Ovary (tissue), 9 donors: ENCODE measurements around the gene PPP3R2. TPM values are rescaled to one million over a fixed set of nuclear protein-coding genes. Genes with fewer than 3 reads are reported as not detected.
"Not testable (repeated sequence)": the region's sequence is repeated elsewhere in the genome, so short reads cannot be mapped to it uniquely, and the experiment has no call there.

ENCODE experiments used
- DNase-seq, 5 donors: peaks; one replicate each; pipeline ENCODE4 v3.0.0-alpha.2; 2019 to 2020
- H3K27ac ChIP-seq, 2 donors: fragments of 200-600 bp; one replicate each; pipeline versions ENCODE4 v1.5.1 to v1.8.0; 2019 to 2022
- H3K27me3 ChIP-seq: fragments of 200-600 bp; one replicate; pipeline ENCODE4 v1.8.0; 2022
- H3K36me3 ChIP-seq: fragments of 200-600 bp; sonication (generic); one replicate; pipeline ENCODE4 v1.5.1; 2019
- H3K4me1 ChIP-seq: one replicate; pipeline ENCODE4 v1.8.1; 2013; ENCODE audit warnings: mild to moderate bottlenecking, moderate library complexity; ENCODE audit not compliant: insufficient read depth
- H3K4me3 ChIP-seq: fragments of 200-600 bp; sonication (generic); one replicate; pipeline ENCODE4 v1.5.1; 2017
- H3K9me3 ChIP-seq, 2 donors: fragments of 200-600 bp in 1 of 2; sonication (generic) in 1 of 2; one replicate each; pipeline versions ENCODE4 v1.5.1 to v1.8.1; 2013 to 2019; ENCODE audit warnings: mild to moderate bottlenecking in 1 of 2, moderate library complexity in 1 of 2
- EP300 ChIP-seq: sonication (generic); formaldehyde crosslinking; IDR thresholded peaks from one replicate; pipeline ENCODE4 v1.6.1; 2017; ENCODE audit warnings: antibody characterized with exemption
- POLR2A ChIP-seq: fragments of 450-650 bp; IDR thresholded peaks from one replicate; pipeline ENCODE4 v1.6.1; 2017; ENCODE audit warnings: antibody characterized with exemption, mild to moderate bottlenecking, moderate library complexity
- WGBS, 3 donors: extraction: QIAGEN DNeasy Blood & Tissue Kit in 1 of 3; methylation state at CpG; one replicate each; pipeline versions ENCODE4 v1.1.5 to v1.1.7; 2013 to 2017; 5-methylcytosine and 5-hydroxymethylcytosine counted together
- intact Hi-C, 4 donors: fragments of 100-400 bp; cut with DNase I; formaldehyde crosslinking; loops; one replicate each; pipeline versions ENCODE4 v1.11.0 to v1.15.1; 2022 to 2023
- polyA plus RNA-seq, 2 donors: library from polyadenylated mRNA; stranded (reverse); fragments of 200-250 nt in 1 of 2; fragments of 350-450 nt in 1 of 2; fragmentation: Illumina TruSeq in 1 of 2; extraction: RNeasy Lipid Tissue Mini Kit (QIAGEN cat#74804) in 1 of 2; gene quantifications; one replicate each; pipeline ENCODE4 v1.2.3, GENCODE V29; 2013 to 2014
- total RNA-seq, 7 donors: library from RNA; depleted of rRNA in 2 of 7; stranded (reverse); fragments of >200 nt in 2 of 7; fragmentation: NEBNext Ultra II Directional in 3 of 7; extraction: Animal tissue kit (Norgen Biotek cat#: 25700) in 3 of 7; gene quantifications; one replicate each; pipeline versions ENCODE4 v1.1.0 to v1.2.4, GENCODE V29; 2016 to 2023
- TF ChIP-seq, protein P1 (sequence below), 3 donors: fragments of 450-650 bp in 2 of 3; fragments of 200-600 bp in 1 of 3; IDR thresholded peaks; one replicate each; pipeline versions ENCODE4 v1.5.1 to v1.8.0; 2016 to 2022; ENCODE audit warnings: antibody characterized with exemption in 3 of 3, mild to moderate bottlenecking in 1 of 3
- donor health status: DM: no; HTN: no; CAD: no; lungs with moderate emphysema.
- donor health status: DM: no; HTN: no; CAD: no.
- donor health status: Bipolar disorder and iron deficiency.
- donor health status: DM: yes; HTN: yes; CAD: no.
- donor health status: DM: no; HTN: no; CAD: no.
- donor health status: DM: yes; HTN: yes; CAD: no.

PPP3R2 gene
- total and polyA plus RNA-seq, 9 donors, result not detected

DNA sequence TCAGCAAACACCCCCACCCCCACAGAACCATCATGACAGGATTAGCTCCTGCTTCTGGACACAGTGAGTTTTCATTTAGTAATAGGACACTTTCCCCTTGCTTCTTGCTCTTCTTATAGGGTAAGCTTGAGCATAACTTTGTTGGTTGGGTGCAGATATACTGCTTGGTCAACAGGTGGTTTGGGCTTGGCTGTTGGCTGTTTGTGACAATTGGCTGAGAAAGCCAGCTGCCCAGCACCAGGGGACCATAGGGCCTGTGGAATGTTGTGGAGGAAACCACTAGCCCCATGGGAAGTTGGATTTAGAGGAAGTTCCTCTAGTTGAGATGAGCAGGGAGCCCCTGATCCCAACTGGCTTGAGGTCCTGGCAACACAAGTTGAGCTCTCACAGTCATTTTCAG lies 30.5 kb downstream of the PPP3R2 start:
- H3K27ac ChIP-seq, result no peak overlapping the region
- TF ChIP-seq EP300 (no peak), POLR2A (no peak)
- TF ChIP-seq, protein P1, sequence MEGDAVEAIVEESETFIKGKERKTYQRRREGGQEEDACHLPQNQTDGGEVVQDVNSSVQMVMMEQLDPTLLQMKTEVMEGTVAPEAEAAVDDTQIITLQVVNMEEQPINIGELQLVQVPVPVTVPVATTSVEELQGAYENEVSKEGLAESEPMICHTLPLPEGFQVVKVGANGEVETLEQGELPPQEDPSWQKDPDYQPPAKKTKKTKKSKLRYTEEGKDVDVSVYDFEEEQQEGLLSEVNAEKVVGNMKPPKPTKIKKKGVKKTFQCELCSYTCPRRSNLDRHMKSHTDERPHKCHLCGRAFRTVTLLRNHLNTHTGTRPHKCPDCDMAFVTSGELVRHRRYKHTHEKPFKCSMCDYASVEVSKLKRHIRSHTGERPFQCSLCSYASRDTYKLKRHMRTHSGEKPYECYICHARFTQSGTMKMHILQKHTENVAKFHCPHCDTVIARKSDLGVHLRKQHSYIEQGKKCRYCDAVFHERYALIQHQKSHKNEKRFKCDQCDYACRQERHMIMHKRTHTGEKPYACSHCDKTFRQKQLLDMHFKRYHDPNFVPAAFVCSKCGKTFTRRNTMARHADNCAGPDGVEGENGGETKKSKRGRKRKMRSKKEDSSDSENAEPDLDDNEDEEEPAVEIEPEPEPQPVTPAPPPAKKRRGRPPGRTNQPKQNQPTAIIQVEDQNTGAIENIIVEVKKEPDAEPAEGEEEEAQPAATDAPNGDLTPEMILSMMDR (IDR thresholded peaks at IDR 0.05), result no peak
- no peaks in the 10 kb centered on the region for H3K4me1 ChIP-seq
- H3K36me3 ChIP-seq, result no peaks in the 10 kb centered on the region
- DNase-seq, result no peak
- intact Hi-C loops, result no loop called here
- H3K27me3 ChIP-seq, result no peaks in the 10 kb centered on the region
- H3K9me3 ChIP-seq, result no peaks in the 10 kb centered on the region
- H3K4me3 ChIP-seq, result no peak overlapping the region

DNA sequence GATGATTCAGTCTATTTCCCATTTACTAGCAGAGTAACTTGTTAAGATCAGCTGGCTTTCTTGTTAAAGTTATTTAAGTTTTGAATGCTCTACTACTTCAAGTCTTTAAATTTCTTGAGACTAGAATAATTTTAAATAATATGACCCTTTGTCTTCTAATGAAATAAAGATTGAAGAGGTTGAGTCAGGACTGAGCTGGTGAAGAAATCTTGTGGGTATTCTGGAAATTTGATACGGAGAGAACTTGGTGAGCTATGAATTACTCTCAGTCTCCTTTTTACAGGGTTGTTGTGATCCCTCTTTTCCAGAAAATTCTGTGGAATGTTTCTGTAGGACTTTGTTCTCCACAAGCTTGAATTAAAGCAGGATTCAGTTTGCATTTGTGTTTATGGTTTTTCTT lies 31.8 kb downstream of the PPP3R2 start:
- whole genome bisulfite sequencing, 3 donors, result 90 to 99% (median 92%) methylated on average over 1 of the region's 1 CpG
- intact Hi-C loops, result no loop called here
- H3K27me3 ChIP-seq, result no peaks in the 10 kb centered on the region
- no peak for DNase-seq
- no peak for TF ChIP-seq POLR2A
- no peak for TF ChIP-seq EP300
- TF ChIP-seq, protein P1 (IDR thresholded peaks at IDR 0.05), result no peak
- H3K4me1 ChIP-seq, result no peaks in the 10 kb centered on the region
- no peaks in the 10 kb centered on the region for H3K9me3 ChIP-seq
- no peak overlapping the region for H3K27ac ChIP-seq
- H3K36me3 ChIP-seq, result no peaks in the 10 kb centered on the region
- no peak overlapping the region for H3K4me3 ChIP-seq

DNA sequence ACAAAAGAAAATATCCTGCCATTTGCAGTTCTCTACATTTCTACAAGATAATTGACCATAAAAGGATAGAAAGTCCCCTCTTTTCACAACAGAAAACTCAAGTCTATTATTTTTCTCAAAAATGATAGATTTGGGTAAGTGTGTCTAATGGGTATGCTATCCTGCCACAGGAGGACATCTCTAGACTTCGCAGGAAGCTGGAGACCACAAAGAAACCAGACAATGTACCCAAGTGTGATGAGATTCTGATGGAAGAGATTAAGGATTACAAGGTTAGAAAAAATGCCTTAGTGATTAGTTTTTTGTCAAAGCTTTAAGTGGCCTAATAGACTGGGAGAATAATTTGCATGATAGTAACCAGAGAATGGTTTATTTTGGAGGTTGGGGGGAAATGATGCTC lies 33.0 kb downstream of the PPP3R2 start:
- no peaks in the 10 kb centered on the region for H3K4me1 ChIP-seq
- 99 to 100% (median 100%) methylated on average over 1 of the region's 1 CpG for WGBS, 3 donors
- TF ChIP-seq EP300 (no peak), POLR2A (no peak)
- TF ChIP-seq, protein P1 (IDR thresholded peaks at IDR 0.05), result no peak
- no peak overlapping the region for H3K27ac ChIP-seq
- no peak for DNase-seq
- no peaks in the 10 kb centered on the region for H3K27me3 ChIP-seq
- H3K9me3 ChIP-seq, result no peaks in the 10 kb centered on the region
- intact Hi-C loops, result no loop called here
- no peak overlapping the region for H3K4me3 ChIP-seq
- H3K36me3 ChIP-seq, result no peaks in the 10 kb centered on the region

DNA sequence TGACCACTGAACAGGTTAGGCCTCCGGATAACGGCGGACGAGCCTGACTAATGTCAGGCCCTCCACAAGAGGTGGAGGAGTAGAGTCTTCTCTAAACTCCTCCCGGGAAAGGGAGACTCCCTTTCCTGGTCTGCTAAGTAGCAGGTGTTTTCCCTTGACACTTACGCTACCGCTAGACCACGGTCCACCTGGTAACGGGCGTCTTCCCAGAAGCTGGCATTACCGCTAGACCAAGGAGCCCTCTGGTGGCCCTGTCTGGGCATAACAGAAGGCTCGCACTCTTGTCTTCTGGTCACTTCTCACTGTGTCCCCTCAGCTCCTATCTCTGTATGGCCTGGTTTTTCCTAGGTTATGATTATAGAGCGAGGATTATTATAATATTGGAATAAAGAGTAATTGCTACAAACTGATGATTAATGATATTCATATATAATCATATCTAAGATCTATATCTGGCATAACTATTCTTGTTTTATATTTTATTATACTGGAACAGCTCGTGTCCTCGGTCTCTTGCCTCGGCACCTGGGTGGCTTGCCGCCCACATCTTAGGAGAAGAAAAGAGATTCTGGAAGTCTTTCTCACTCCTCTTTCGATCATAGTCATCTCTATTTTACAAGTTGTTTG lies 45.2 kb downstream of the PPP3R2 start:
- H3K36me3 ChIP-seq, H3K4me3 ChIP-seq, H3K27ac ChIP-seq, H3K4me1 ChIP-seq, H3K9me3 ChIP-seq, intact Hi-C loops, H3K27me3 ChIP-seq, DNase-seq: not testable (repeated sequence)
- WGBS, 3 donors, result 76 to 81% (median 80%) methylated on average over 17 to 18 of the region's 18 CpGs

DNA sequence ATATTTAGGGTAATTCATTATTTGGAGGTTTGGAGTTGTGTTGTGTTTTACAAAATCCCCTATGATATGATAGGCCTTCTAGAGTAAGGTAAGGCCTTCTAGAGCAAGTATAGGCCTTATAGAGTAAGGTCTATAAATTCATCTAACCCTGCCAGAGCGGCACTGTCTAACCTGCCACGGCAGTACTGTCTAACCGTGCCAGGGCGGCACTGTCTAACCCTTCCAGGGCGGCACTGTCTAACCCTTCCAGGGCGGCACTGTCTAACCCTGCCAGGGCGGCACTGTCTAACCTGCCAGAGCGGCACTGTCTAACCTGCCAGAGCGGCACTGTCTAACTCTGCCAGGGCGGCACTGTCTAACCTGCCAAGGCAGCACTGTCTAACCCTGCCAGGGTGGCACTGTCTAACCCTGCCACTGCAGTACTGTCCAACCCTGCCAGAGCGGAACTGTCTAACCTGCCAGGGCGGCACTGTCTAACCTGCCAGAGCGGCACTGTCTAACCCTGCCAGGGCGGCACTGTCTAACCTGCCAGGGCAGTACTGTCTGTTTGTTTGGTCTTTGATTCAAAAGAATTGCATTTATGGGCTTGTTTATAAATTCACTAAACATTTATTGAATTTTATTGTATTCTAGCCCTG lies 51.6 kb downstream of the PPP3R2 start:
- H3K36me3 ChIP-seq, result no peaks in the 10 kb centered on the region
- no peak overlapping the region for H3K4me3 ChIP-seq
- no peaks in the 10 kb centered on the region for H3K9me3 ChIP-seq
- DNase-seq, result no peak
- intact Hi-C loops, result no loop called here
- 93 to 98% (median 96%) methylated on average over 14 of the region's 14 CpGs for WGBS, 3 donors
- H3K27me3 ChIP-seq, result no peaks in the 10 kb centered on the region
- no peaks in the 10 kb centered on the region for H3K4me1 ChIP-seq
- TF ChIP-seq, protein P1 (IDR thresholded peaks at IDR 0.05), result no peak
- TF ChIP-seq POLR2A (no peak), EP300 (no peak)
- no peak overlapping the region for H3K27ac ChIP-seq
